PC-3 (cell line): ENCODE data around the gene FAM241B. TPM values are rescaled to one million over a fixed set of nuclear protein-coding genes. Genes with fewer than 3 reads are reported as not detected.

Experiments
- ATAC-seq: fragments of 200-7000 bp; cut with Tn5 transposase; 2 replicates; pipeline ENCODE4 v1.9.1; 2020; ENCODE audit warnings: mild to moderate bottlenecking, moderate library complexity
- BruUV-seq: library from RNA; stranded (reverse); fragments of 400-500 nt; replicated peaks from 2 replicates; lab custom pipeline; 2021; lab: Mats Ljungman, UMichigan
- CTCF ChIA-PET: fragments of 300-600 bp; sonication (Branson Sonifier 250); formaldehyde crosslinking; loops from one replicate; lab custom pipeline; 2022; ENCODE audit warnings: antibody characterized with exemption; lab: Charles Lee
- POLR2A ChIA-PET: fragments of 300-600 bp; sonication (Branson Sonifier 250); formaldehyde crosslinking; loops from one replicate; lab custom pipeline; 2022; ENCODE audit warnings: antibody characterized with exemption; ENCODE audit not compliant: unreplicated experiment; lab: Charles Lee
- DNase-seq: peaks from one replicate; pipeline ENCODE4 v3.0.0-alpha.2; 2015
- H2AFZ ChIP-seq: fragments of 300-600 bp; sonication (generic); 2 replicates; pipeline ENCODE4 v1.6.0; 2016; ENCODE audit warnings: antibody characterized with exemption, low read length
- H3F3A ChIP-seq: fragments of 300-600 bp; sonication (generic); one replicate; pipeline ENCODE4 v1.6.0; 2017; ENCODE audit warnings: antibody characterized with exemption, low read length, control low read depth, mild to moderate bottlenecking; ENCODE audit not compliant: unreplicated experiment
- H3K27ac ChIP-seq: fragments of 300-600 bp; sonication (generic); 2 replicates; pipeline ENCODE4 v1.5.1; 2016; ENCODE audit warnings: mild to moderate bottlenecking, low read length
- H3K27me3 ChIP-seq: fragments of 300-600 bp; sonication (generic); 2 replicates; pipeline ENCODE4 v1.6.1; 2016; ENCODE audit warnings: low read length, mixed read lengths
- H3K36me3 ChIP-seq: fragments of 300-600 bp; sonication (generic); 2 replicates; pipeline ENCODE4 v1.6.1; 2016; ENCODE audit warnings: low read depth, mixed run types, low read length, mixed read lengths
- H3K4me1 ChIP-seq: fragments of 300-600 bp; sonication (generic); 2 replicates; pipeline ENCODE4 v1.5.1; 2016; ENCODE audit warnings: low read length; ENCODE audit not compliant: insufficient read depth
- H3K4me2 ChIP-seq: fragments of 300-600 bp; sonication (generic); 2 replicates; pipeline ENCODE4 v1.6.0; 2016; ENCODE audit warnings: low read length
- H3K4me3 ChIP-seq: fragments of 300-600 bp; sonication (generic); 2 replicates; pipeline ENCODE4 v1.5.1; 2016; ENCODE audit warnings: mild to moderate bottlenecking, low read length, mixed read lengths
- H3K79me2 ChIP-seq: fragments of 300-600 bp; sonication (generic); 2 replicates; pipeline ENCODE4 v1.6.1; 2017; ENCODE audit warnings: low read length, mixed read lengths
- H3K9ac ChIP-seq: fragments of 300-600 bp; sonication (generic); 2 replicates; pipeline ENCODE4 v1.6.0; 2016; ENCODE audit warnings: mild to moderate bottlenecking, low read length
- H3K9me2 ChIP-seq: fragments of 300-600 bp; sonication (generic); replicated peaks from 2 replicates; pipeline ENCODE4 v1.6.1; 2016; ENCODE audit warnings: mixed run types, low read length, mixed read lengths
- H3K9me3 ChIP-seq: fragments of 300-600 bp; sonication (generic); 2 replicates; pipeline ENCODE4 v1.6.1; 2016; ENCODE audit warnings: low read length, mixed read lengths
- H4K20me1 ChIP-seq: fragments of 300-600 bp; sonication (generic); 2 replicates; pipeline ENCODE4 v1.6.1; 2016; ENCODE audit warnings: low read length, mixed read lengths
- EZH2 ChIP-seq: fragments of 300-600 bp; sonication (generic); IDR thresholded peaks from one replicate; pipeline ENCODE4 v1.6.1; 2017; ENCODE audit warnings: antibody characterized with exemption, mild to moderate bottlenecking, low read length; ENCODE audit not compliant: unreplicated experiment
- EZH2phosphoT487 ChIP-seq: fragments of 300-600 bp; sonication (generic); IDR thresholded peaks from 2 replicates; pipeline ENCODE4 v1.6.1; 2018; ENCODE audit warnings: mild to moderate bottlenecking, antibody characterized with exemption, low read length, borderline replicate concordance
- intact Hi-C: fragments of 100-400 bp; cut with micrococcal nuclease; formaldehyde crosslinking; loops from 2 replicates; pipeline ENCODE4 v1.9.0; 2023
- total RNA-seq: library from RNA; depleted of rRNA; stranded (reverse); fragments of >200 nt; gene quantifications from 2 replicates; pipeline ENCODE4 v1.2.3, GENCODE V29; 2014
- TF ChIP-seq, protein P1 (sequence below): fragments of 300-600 bp; sonication (generic); conservative IDR thresholded peaks from 2 replicates; pipeline ENCODE4 v1.5.1; 2017; ENCODE audit warnings: antibody characterized with exemption, low read depth, mild to moderate bottlenecking, low read length

The FAM241B gene
- total RNA-seq, 1 experiment from 2014 or later: 45.4 TPM

DNA sequence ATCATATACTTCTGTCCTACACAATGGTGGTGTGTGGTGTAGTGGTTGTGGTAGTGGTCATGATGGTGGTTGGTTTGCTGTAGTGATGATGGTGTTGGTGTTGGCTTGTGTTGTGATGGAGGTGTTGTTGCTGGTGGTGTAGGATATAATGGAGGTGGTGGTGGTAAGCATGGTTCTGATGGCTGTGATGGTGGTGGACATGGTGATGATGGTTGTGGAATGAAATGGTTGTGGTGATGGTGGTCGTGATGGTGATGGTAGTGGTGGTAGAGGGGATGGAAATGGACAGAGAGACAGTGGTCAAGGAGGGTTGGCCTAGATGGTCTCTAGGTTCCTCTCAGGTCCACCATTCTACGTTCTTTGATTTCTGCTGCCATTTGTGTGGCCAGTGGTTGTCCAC is 44.7 kb downstream of the FAM241B start:
- H3K9me3 ChIP-seq: no peaks in the 10 kb centered on the region; the same call in 1 of the 2 replicates
- no peak overlapping the region for H3K27ac ChIP-seq
- ChIA-PET POLR2A (no interaction called here), CTCF (no interaction called here)
- DNase-seq (no peak), ATAC-seq (no peak)
- no peaks in the 10 kb centered on the region for H3K36me3 ChIP-seq
- H3K4me1 ChIP-seq: no peaks in the 10 kb centered on the region
- H3K9me2 ChIP-seq: no peaks in the 10 kb centered on the region
- no peak overlapping the region for H3K4me2 ChIP-seq
- no peak overlapping the region for H3K4me3 ChIP-seq
- H3K9ac ChIP-seq: no peak overlapping the region
- intact Hi-C loops: no loop called here
- no peak overlapping the region for H2AFZ ChIP-seq
- H3K27me3 ChIP-seq: peaks cover 83% of the 10 kb centered on the region
- TF ChIP-seq EZH2: no peak
- TF ChIP-seq EZH2phosphoT487: no peak
- TF ChIP-seq, protein P1, sequence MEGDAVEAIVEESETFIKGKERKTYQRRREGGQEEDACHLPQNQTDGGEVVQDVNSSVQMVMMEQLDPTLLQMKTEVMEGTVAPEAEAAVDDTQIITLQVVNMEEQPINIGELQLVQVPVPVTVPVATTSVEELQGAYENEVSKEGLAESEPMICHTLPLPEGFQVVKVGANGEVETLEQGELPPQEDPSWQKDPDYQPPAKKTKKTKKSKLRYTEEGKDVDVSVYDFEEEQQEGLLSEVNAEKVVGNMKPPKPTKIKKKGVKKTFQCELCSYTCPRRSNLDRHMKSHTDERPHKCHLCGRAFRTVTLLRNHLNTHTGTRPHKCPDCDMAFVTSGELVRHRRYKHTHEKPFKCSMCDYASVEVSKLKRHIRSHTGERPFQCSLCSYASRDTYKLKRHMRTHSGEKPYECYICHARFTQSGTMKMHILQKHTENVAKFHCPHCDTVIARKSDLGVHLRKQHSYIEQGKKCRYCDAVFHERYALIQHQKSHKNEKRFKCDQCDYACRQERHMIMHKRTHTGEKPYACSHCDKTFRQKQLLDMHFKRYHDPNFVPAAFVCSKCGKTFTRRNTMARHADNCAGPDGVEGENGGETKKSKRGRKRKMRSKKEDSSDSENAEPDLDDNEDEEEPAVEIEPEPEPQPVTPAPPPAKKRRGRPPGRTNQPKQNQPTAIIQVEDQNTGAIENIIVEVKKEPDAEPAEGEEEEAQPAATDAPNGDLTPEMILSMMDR: no peak
- BruUV-seq: no TSS peak
- no peaks in the 10 kb centered on the region for H4K20me1 ChIP-seq
- H3K79me2 ChIP-seq: no peaks in the 10 kb centered on the region
- H3F3A ChIP-seq: no peaks in the 10 kb centered on the region

DNA sequence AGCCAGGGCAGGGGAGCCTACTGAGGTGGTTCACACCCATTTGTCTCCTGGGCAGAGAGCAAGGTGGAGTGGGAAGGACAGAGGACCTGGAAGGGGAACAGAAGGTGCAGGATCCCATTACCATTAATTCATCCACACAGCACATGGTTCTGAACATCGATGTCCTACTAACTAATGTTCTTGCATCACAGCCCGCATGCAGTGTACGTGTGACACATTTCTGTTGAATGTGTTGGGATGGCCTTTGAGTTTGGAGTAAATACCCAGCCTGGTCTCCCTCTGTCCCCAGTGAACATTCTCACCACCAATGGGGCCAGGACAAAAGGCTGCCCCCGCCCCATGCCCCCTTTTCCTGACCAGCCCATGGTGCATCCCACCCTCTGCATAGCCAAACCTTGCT is 46.3 kb downstream of the FAM241B start:
- no peaks in the 10 kb centered on the region for H3K9me2 ChIP-seq
- no peaks in the 10 kb centered on the region for H3K79me2 ChIP-seq
- DNase-seq (no peak), ATAC-seq (no peak)
- no peak for TF ChIP-seq EZH2
- TF ChIP-seq EZH2phosphoT487: no peak
- TF ChIP-seq, protein P1: no peak
- ChIA-PET POLR2A (no interaction called here), CTCF (no interaction called here)
- H3K27ac ChIP-seq: no peak overlapping the region
- peaks cover 91% of the 10 kb centered on the region for H3K27me3 ChIP-seq
- H3K4me2 ChIP-seq: no peak overlapping the region
- no peak overlapping the region for H3K9ac ChIP-seq
- intact Hi-C loops: no loop called here
- H3K4me3 ChIP-seq: no peak overlapping the region
- no peak overlapping the region for H2AFZ ChIP-seq
- no peaks in the 10 kb centered on the region; the same call in 1 of the 2 replicates for H3K9me3 ChIP-seq
- H3K4me1 ChIP-seq: no peaks in the 10 kb centered on the region
- H4K20me1 ChIP-seq: no peaks in the 10 kb centered on the region
- BruUV-seq: no TSS peak
- no peaks in the 10 kb centered on the region for H3F3A ChIP-seq
- no peaks in the 10 kb centered on the region for H3K36me3 ChIP-seq

GRCh38 chr10:69677985-69678654 is 48.1 kb downstream of the FAM241B start:
- CTCF ChIA-PET: no interaction called here
- no peak overlapping the region for H3K4me2 ChIP-seq
- no peaks in the 10 kb centered on the region; the same call in 1 of the 2 replicates for H3K9me3 ChIP-seq
- H4K20me1 ChIP-seq: no peaks in the 10 kb centered on the region
- H3K27ac ChIP-seq: no peak overlapping the region
- no peaks in the 10 kb centered on the region for H3K9me2 ChIP-seq
- TF ChIP-seq EZH2 (no peak), EZH2phosphoT487 (peak; percentile 69)
- TF ChIP-seq, protein P1: no peak
- intact Hi-C loops: no loop called here
- no peaks in the 10 kb centered on the region for H3K4me1 ChIP-seq
- no peaks in the 10 kb centered on the region for H3F3A ChIP-seq
- no peak overlapping the region for H3K4me3 ChIP-seq
- H3K27me3 ChIP-seq: peaks cover 87% of the 10 kb centered on the region
- POLR2A ChIA-PET: no interaction called here
- H3K79me2 ChIP-seq: no peaks in the 10 kb centered on the region
- BruUV-seq: no TSS peak
- no peak overlapping the region for H2AFZ ChIP-seq
- H3K9ac ChIP-seq: no peak overlapping the region
- no peak for DNase-seq
- no peaks in the 10 kb centered on the region for H3K36me3 ChIP-seq
- ATAC-seq: no peak
